Subcutaneous abdominal adipose tissue (tissue), 5 donors: ENCODE data around the gene GGT6.
A peak's percentile ranks its signal among the peaks of the same experiment; 100 is the strongest.
"Not testable (repeated sequence)": the region's sequence is repeated elsewhere in the genome, so short reads cannot be mapped to it uniquely, and the experiment has no call there.

Source experiments
- H3K27ac ChIP-seq: one replicate; pipeline ENCODE4 v1.7.0; 2013; ENCODE audit warnings: low read depth, mild to moderate bottlenecking, inconsistent platforms, low read length, moderate library complexity
- H3K27me3 ChIP-seq, 5 donors: one replicate each; pipeline ENCODE4 v1.7.0; 2013; ENCODE audit warnings: low read length in 5 of 5, inconsistent platforms in 1 of 5; ENCODE audit not compliant: control insufficient read depth in 5 of 5, insufficient read depth in 4 of 5
- H3K36me3 ChIP-seq, 5 donors: one replicate each; pipeline ENCODE4 v1.7.0; 2013; ENCODE audit warnings: low read length in 5 of 5; ENCODE audit not compliant: control insufficient read depth in 5 of 5, insufficient read depth in 5 of 5
- H3K4me1 ChIP-seq, 5 donors: one replicate each; pipeline ENCODE4 v1.7.0; 2013; ENCODE audit warnings: low read length in 5 of 5, mild to moderate bottlenecking in 3 of 5, moderate library complexity in 1 of 5; ENCODE audit not compliant: control insufficient read depth in 5 of 5, insufficient read depth in 5 of 5
- H3K4me3 ChIP-seq, 5 donors: one replicate each; pipeline ENCODE4 v1.7.0; 2013; ENCODE audit warnings: low read length in 5 of 5, low read depth in 1 of 5
- H3K9ac ChIP-seq, 5 donors: one replicate each; pipeline ENCODE4 v1.7.0; 2013; ENCODE audit warnings: low read length in 5 of 5, mild to moderate bottlenecking in 4 of 5, moderate library complexity in 3 of 5
- H3K9me3 ChIP-seq, 5 donors: one replicate each; pipeline ENCODE4 v1.7.0; 2013; ENCODE audit warnings: low read length in 5 of 5; ENCODE audit not compliant: control insufficient read depth in 5 of 5
- donor health status: healthy.
- donor health status: healthy.
- donor health status: healthy.
- donor health status: healthy.
- donor health status: healthy.

Gene GGT6

GRCh38 chr17:4560421-4560820 lies at the start of gene GGT6:
Gene GGT6 (minus strand): TSS chr17:4560577. CDS start chr17:4560521, 56 bp downstream.
- H3K27me3 ChIP-seq: no peaks in the 10 kb centered on the region
- no peak within 1 kb of the TSS for H3K9ac ChIP-seq
- no peak within 1 kb of the TSS for H3K4me3 ChIP-seq
- H3K4me1 ChIP-seq: peaks cover 0 to 16% (median 9%) of the 10 kb centered on the region in 5 donors
- H3K36me3 ChIP-seq: no peaks in the 10 kb centered on the region
- no peaks in the 10 kb centered on the region for H3K9me3 ChIP-seq
- H3K27ac ChIP-seq: no peak within 1 kb of the TSS

GRCh38 chr17:4610162-4610561 lies 49.8 kb upstream of the GGT6 start:
- Histone ChIP-seq H3K4me1 (peaks cover 1 to 28% (median 19%) of the 10 kb centered on the region in 5 donors), H3K4me3 (no peak overlapping the region), H3K27me3 (no peaks in the 10 kb centered on the region), H3K9ac (no peak overlapping the region), H3K27ac (no peak overlapping the region), H3K36me3 (no peaks in the 10 kb centered on the region), H3K9me3 (no peaks in the 10 kb centered on the region)

GRCh38 chr17:4609761-4610160 lies 49.4 kb upstream of the GGT6 start:
- H3K4me1 ChIP-seq: peaks cover 1 to 29% (median 22%) of the 10 kb centered on the region in 5 donors
- no peaks in the 10 kb centered on the region for H3K27me3 ChIP-seq
- H3K9me3 ChIP-seq: no peaks in the 10 kb centered on the region
- no peak overlapping the region for H3K9ac ChIP-seq
- H3K36me3 ChIP-seq: no peaks in the 10 kb centered on the region
- no peak overlapping the region for H3K27ac ChIP-seq
- H3K4me3 ChIP-seq: no peak overlapping the region

- Histone ChIP-seq H3K4me1 (peaks cover 4 to 37% (median 28%) of the 10 kb centered on the region in 5 donors), H3K9me3 (no peaks in the 10 kb centered on the region), H3K27me3 (no peaks in the 10 kb centered on the region), H3K9ac (peak overlapping the region in 3 of 5 donors; percentile 20 to 56 (median 46)), H3K27ac (no peak overlapping the region), H3K4me3 (no peak overlapping the region), H3K36me3 (no peaks in the 10 kb centered on the region)
Observed at GRCh38 chr17:4607773-4608187, 47.4 kb upstream of the GGT6 start.

- Histone ChIP-seq H3K9me3 (no peaks in the 10 kb centered on the region), H3K9ac (peak overlapping the region in 3 of 5 donors; percentile 20 to 56 (median 46)), H3K27me3 (no peaks in the 10 kb centered on the region), H3K4me3 (no peak overlapping the region), H3K4me1 (peaks cover 4 to 37% (median 28%) of the 10 kb centered on the region in 5 donors), H3K27ac (no peak overlapping the region), H3K36me3 (no peaks in the 10 kb centered on the region)
Observed at GRCh38 chr17:4607261-4607741, 46.9 kb upstream of the GGT6 start.

GRCh38 chr17:4605826-4606225 lies 45.4 kb upstream of the GGT6 start:
- Histone ChIP-seq H3K9ac (no peak overlapping the region), H3K27ac (no peak overlapping the region), H3K9me3 (no peaks in the 10 kb centered on the region), H3K4me3 (no peak overlapping the region), H3K4me1 (peaks cover 4 to 37% (median 28%) of the 10 kb centered on the region in 5 donors), H3K36me3 (no peaks in the 10 kb centered on the region), H3K27me3 (no peaks in the 10 kb centered on the region)

GRCh38 chr17:4604736-4605135 lies 44.4 kb upstream of the GGT6 start:
- H3K36me3 ChIP-seq, H3K27ac ChIP-seq: not testable (repeated sequence)

GRCh38 chr17:4604111-4604644 lies 43.8 kb upstream of the GGT6 start:
- no peaks in the 10 kb centered on the region for H3K9me3 ChIP-seq
- no peak overlapping the region for H3K9ac ChIP-seq
- peaks cover 4 to 45% (median 34%) of the 10 kb centered on the region in 5 donors for H3K4me1 ChIP-seq
- H3K36me3 ChIP-seq: no peaks in the 10 kb centered on the region
- H3K27ac ChIP-seq: no peak overlapping the region
- peaks cover 0 to 6% (median under 1%) of the 10 kb centered on the region in 5 donors for H3K27me3 ChIP-seq
- H3K4me3 ChIP-seq: no peak overlapping the region

More at GRCh38 chr17:4604736-4605135, 44.4 kb upstream of the GGT6 start:
- H3K9me3 ChIP-seq, H3K4me3 ChIP-seq, H3K9ac ChIP-seq, H3K27me3 ChIP-seq: not testable (repeated sequence)
- H3K4me1 ChIP-seq: peaks cover 4 to 40% (median 28%) of the 10 kb centered on the region in 5 donors

- Histone ChIP-seq H3K4me1 (peaks cover 4 to 33% (median 29%) of the 10 kb centered on the region in 5 donors), H3K9me3 (no peaks in the 10 kb centered on the region), H3K27ac (no peak overlapping the region), H3K9ac (no peak overlapping the region), H3K27me3 (peaks cover 0 to 7% (median 2%) of the 10 kb centered on the region in 5 donors), H3K36me3 (no peaks in the 10 kb centered on the region), H3K4me3 (no peak overlapping the region)
Observed at GRCh38 chr17:4602041-4602440, 41.7 kb upstream of the GGT6 start.

GRCh38 chr17:4601326-4601725 lies 40.9 kb upstream of the GGT6 start:
- peaks cover 4 to 33% (median 29%) of the 10 kb centered on the region in 5 donors for H3K4me1 ChIP-seq
- H3K27me3 ChIP-seq: peaks cover 0 to 7% (median 2%) of the 10 kb centered on the region in 5 donors
- H3K4me3 ChIP-seq: no peak overlapping the region
- H3K36me3 ChIP-seq: no peaks in the 10 kb centered on the region
- no peaks in the 10 kb centered on the region for H3K9me3 ChIP-seq
- no peak overlapping the region for H3K9ac ChIP-seq
- H3K27ac ChIP-seq: no peak overlapping the region
